Stomach smooth muscle (tissue), 2 donors: ENCODE data around the gene JCHAIN.
"Not testable (repeated sequence)": the region's sequence is repeated elsewhere in the genome, so short reads cannot be mapped to it uniquely, and the experiment has no call there.

Experiments used
- H3K27ac ChIP-seq: one replicate; pipeline ENCODE4 v1.7.0; 2013; ENCODE audit warnings: mild to moderate bottlenecking, low read length, inconsistent platforms
- H3K27me3 ChIP-seq, 2 donors: one replicate each; pipeline ENCODE4 v1.7.0; 2013; ENCODE audit warnings: low read length in 2 of 2; ENCODE audit not compliant: insufficient read depth in 2 of 2, control insufficient read depth in 1 of 2
- H3K36me3 ChIP-seq, 2 donors: one replicate each; pipeline ENCODE4 v1.7.0; 2013; ENCODE audit warnings: low read length in 2 of 2; ENCODE audit not compliant: control insufficient read depth in 2 of 2, insufficient read depth in 2 of 2
- H3K4me1 ChIP-seq: one replicate; pipeline ENCODE4 v1.7.0; 2013; ENCODE audit warnings: low read length; ENCODE audit not compliant: control insufficient read depth, insufficient read depth
- H3K4me3 ChIP-seq, 2 donors: one replicate each; pipeline ENCODE4 v1.7.0; 2013; ENCODE audit warnings: low read length in 2 of 2
- H3K9ac ChIP-seq, 2 donors: one replicate each; pipeline ENCODE4 v1.7.0; 2013; ENCODE audit warnings: low read length in 2 of 2, mild to moderate bottlenecking in 1 of 2
- H3K9me3 ChIP-seq, 2 donors: one replicate each; pipeline ENCODE4 v1.7.0; 2013; ENCODE audit warnings: low read length in 2 of 2; ENCODE audit not compliant: control insufficient read depth in 2 of 2
- donor health status: healthy.
- donor health status: Pancreatic carcinoma.

Gene JCHAIN

GRCh38 chr4:70705183-70706043 lies 39.1 kb upstream of the JCHAIN start:
- Histone ChIP-seq H3K9ac (peak overlapping the region; percentile 67 to 87), H3K36me3 (no peaks in the 10 kb centered on the region), H3K4me3 (peak overlapping the region; percentile 79 to 90), H3K9me3 (no peaks in the 10 kb centered on the region), H3K27ac (peak overlapping the region; percentile 86), H3K27me3 (no peaks in the 10 kb centered on the region), H3K4me1 (peaks cover 19% of the 10 kb centered on the region)

GRCh38 chr4:70704931-70705182 lies 38.5 kb upstream of the JCHAIN start:
- Histone ChIP-seq H3K9me3 (no peaks in the 10 kb centered on the region), H3K27me3 (no peaks in the 10 kb centered on the region), H3K36me3 (no peaks in the 10 kb centered on the region), H3K4me1 (peaks cover 19% of the 10 kb centered on the region), H3K27ac (peak overlapping the region; percentile 86), H3K9ac (peak overlapping the region in 1 of 2 donors; percentile 67), H3K4me3 (peak overlapping the region; percentile 42 to 79)

GRCh38 chr4:70704215-70704930 lies 38.1 kb upstream of the JCHAIN start:
- H3K27me3 ChIP-seq, result no peaks in the 10 kb centered on the region
- no peaks in the 10 kb centered on the region for H3K9me3 ChIP-seq
- H3K9ac ChIP-seq, result peak overlapping the region; percentile 67 to 82
- no peaks in the 10 kb centered on the region for H3K36me3 ChIP-seq
- peak overlapping the region; percentile 42 to 79 for H3K4me3 ChIP-seq
- H3K4me1 ChIP-seq, result peaks cover 19% of the 10 kb centered on the region
- peak overlapping the region; percentile 86 for H3K27ac ChIP-seq

GRCh38 chr4:70703619-70704214 lies 37.4 kb upstream of the JCHAIN start:
- H3K27me3 ChIP-seq, result no peaks in the 10 kb centered on the region
- no peaks in the 10 kb centered on the region for H3K36me3 ChIP-seq
- peak overlapping the region; percentile 86 for H3K27ac ChIP-seq
- peak overlapping the region; percentile 67 to 82 for H3K9ac ChIP-seq
- H3K4me3 ChIP-seq, result peak overlapping the region; percentile 42 to 79
- no peaks in the 10 kb centered on the region for H3K9me3 ChIP-seq
- H3K4me1 ChIP-seq, result peaks cover 19% of the 10 kb centered on the region

GRCh38 chr4:70702592-70702991 lies 36.3 kb upstream of the JCHAIN start:
- not testable (repeated sequence) for H3K27me3 ChIP-seq, H3K36me3 ChIP-seq, H3K9me3 ChIP-seq, H3K9ac ChIP-seq, H3K4me3 ChIP-seq, H3K27ac ChIP-seq
- peaks cover 19% of the 10 kb centered on the region for H3K4me1 ChIP-seq

- no peaks in the 10 kb centered on the region for H3K36me3 ChIP-seq
- no peaks in the 10 kb centered on the region for H3K9me3 ChIP-seq
- no peaks in the 10 kb centered on the region for H3K27me3 ChIP-seq
- H3K4me3 ChIP-seq, result no peak overlapping the region
- no peak overlapping the region for H3K9ac ChIP-seq
- peaks cover 11% of the 10 kb centered on the region for H3K4me1 ChIP-seq
- no peak overlapping the region for H3K27ac ChIP-seq
Observed at GRCh38 chr4:70701271-70701670, 35.0 kb upstream of the JCHAIN start.

- no peak overlapping the region for H3K4me3 ChIP-seq
- no peaks in the 10 kb centered on the region for H3K36me3 ChIP-seq
- no peaks in the 10 kb centered on the region for H3K9me3 ChIP-seq
- no peaks in the 10 kb centered on the region for H3K27me3 ChIP-seq
- H3K9ac ChIP-seq, result no peak overlapping the region
- H3K4me1 ChIP-seq, result peaks cover 5% of the 10 kb centered on the region
- H3K27ac ChIP-seq, result no peak overlapping the region
Observed at GRCh38 chr4:70700712-70701111, 34.4 kb upstream of the JCHAIN start.

- H3K27ac ChIP-seq, H3K27me3 ChIP-seq, H3K4me1 ChIP-seq, H3K4me3 ChIP-seq, H3K9me3 ChIP-seq, H3K9ac ChIP-seq, H3K36me3 ChIP-seq: not testable (repeated sequence)
Observed at GRCh38 chr4:70698435-70698834, 32.1 kb upstream of the JCHAIN start.

- H3K36me3 ChIP-seq, H3K9me3 ChIP-seq, H3K9ac ChIP-seq, H3K4me1 ChIP-seq, H3K4me3 ChIP-seq, H3K27ac ChIP-seq, H3K27me3 ChIP-seq: not testable (repeated sequence)
Observed at GRCh38 chr4:70694633-70695032, 28.3 kb upstream of the JCHAIN start.

- Histone ChIP-seq H3K27ac (no peak overlapping the region), H3K27me3 (no peaks in the 10 kb centered on the region), H3K4me3 (no peak overlapping the region), H3K36me3 (no peaks in the 10 kb centered on the region), H3K4me1 (peaks cover 18% of the 10 kb centered on the region), H3K9me3 (no peaks in the 10 kb centered on the region), H3K9ac (no peak overlapping the region)
Observed at GRCh38 chr4:70691661-70692060, 25.4 kb upstream of the JCHAIN start.
